NCI-H146 treated with DMSO at 0.1 percent for 48 hours (cell line): ENCODE results near the gene UBL7.
"Not testable (repeated sequence)": the region's sequence is repeated elsewhere in the genome, so short reads cannot be mapped to it uniquely, and the experiment has no call there.

Experiments
- DNase-seq: peaks from one replicate; lab custom pipeline; 2025; ENCODE audit not compliant: unreplicated experiment; lab: John Stamatoyannopoulos, UW

Gene UBL7

GRCh38 chr15:74464216-74464615, 3.3 kb upstream of the UBL7 start:
- no peak for DNase-seq

DNA sequence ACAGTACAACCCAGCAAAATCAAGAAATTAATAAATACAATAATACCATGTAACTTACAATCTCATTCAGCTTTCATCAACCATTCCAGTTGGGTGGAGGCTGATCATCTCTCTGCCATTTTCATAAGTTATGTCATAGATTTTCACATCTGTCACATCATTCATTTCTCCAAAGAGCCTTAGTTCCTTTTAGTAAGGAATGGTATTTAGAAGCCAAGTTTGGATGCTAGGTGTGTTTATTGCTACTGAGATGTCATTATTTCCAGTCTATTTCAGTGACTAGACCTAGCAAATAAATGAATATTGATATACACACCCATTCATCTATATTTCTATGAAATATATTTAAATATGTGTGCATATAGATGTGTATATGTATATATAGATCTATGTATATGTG, 2.7 kb upstream of the UBL7 start:
- DNase-seq, result no peak

DNA sequence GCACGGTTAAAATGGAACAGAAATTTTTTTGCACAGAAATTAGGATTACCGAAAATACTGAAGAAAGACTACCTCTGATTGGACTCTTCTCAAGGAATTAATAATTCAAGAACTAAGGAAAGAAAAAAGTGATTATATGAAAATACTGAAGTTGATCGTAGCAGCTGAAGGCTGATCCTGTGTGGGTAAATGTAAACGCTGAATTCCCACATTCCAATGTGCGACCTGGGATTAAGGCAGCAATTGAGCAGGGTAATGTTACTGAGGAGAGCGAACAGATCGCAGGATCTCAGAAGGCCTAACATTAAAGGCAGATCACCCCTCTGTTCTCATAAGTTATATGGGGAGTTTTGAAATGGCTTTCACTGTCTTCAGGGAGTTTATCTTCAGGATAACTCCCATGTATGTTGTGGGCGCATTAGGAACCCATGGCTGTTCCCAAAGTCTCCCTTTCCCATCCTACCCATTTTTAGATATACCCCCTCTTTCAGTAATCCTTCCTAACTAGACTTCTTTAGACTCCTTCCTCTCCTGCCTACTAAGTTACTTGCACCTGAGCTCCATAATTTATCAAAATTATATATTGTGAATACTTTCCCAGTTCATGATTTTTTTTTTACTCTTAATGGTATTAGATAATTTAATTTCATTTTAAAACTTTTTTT, 1.0 kb upstream of the UBL7 start:
- no peak for DNase-seq

- DNase-seq, result no peak
These were observed 662 bp downstream of the UBL7 start for GRCh38 chr15:74460298-74460697.

- not testable (repeated sequence) for DNase-seq
These were observed 1.2 kb downstream of the UBL7 start for GRCh38 chr15:74459798-74460197.

DNA sequence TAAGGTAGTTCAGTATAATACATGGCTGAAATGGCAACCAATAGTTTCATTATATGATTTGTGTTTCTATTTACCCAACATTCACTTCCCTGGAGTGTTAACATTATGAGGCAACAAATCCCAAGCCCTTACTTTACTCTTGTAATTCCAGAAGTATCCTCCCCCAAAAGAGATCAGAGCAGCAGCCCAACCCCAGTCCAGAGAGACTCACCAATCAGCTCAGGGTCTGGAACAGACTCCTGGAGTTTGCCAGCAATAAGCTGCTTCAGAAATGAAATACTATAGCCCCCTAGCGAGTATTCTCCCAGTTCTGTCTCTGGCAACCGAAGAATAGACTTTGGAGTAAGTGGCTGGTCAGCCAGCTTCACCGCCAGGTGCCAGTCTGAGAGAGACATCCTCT, 2.5 kb downstream of the UBL7 start:
- DNase-seq, result no peak

DNA sequence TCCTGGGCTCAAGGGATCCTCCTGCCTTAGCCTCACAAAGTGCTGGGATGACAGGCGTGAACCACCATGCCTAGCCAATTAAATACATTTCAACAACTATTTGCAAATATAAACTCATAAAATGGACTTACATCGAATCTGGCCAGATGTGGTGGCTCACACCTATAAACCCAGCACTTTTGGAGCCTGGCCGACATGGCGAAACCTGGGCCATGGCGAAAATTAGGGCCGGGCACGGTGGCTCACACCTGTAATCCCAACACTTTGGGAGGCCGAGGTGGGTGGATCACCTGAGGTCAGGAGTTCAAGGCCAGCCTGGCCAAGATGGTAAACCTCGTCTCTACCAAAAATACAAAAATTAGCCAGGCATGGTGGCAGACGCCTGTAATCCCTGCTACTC, 3.9 kb downstream of the UBL7 start:
- not testable (repeated sequence) for DNase-seq

- DNase-seq, result no peak
These were observed 6.0 kb downstream of the UBL7 start for GRCh38 chr15:74454764-74455500.

- DNase-seq, result no peak
These were observed 6.8 kb downstream of the UBL7 start for GRCh38 chr15:74453925-74454763.

GRCh38 chr15:74451861-74452835, 8.8 kb downstream of the UBL7 start:
- DNase-seq, result no peak

DNA sequence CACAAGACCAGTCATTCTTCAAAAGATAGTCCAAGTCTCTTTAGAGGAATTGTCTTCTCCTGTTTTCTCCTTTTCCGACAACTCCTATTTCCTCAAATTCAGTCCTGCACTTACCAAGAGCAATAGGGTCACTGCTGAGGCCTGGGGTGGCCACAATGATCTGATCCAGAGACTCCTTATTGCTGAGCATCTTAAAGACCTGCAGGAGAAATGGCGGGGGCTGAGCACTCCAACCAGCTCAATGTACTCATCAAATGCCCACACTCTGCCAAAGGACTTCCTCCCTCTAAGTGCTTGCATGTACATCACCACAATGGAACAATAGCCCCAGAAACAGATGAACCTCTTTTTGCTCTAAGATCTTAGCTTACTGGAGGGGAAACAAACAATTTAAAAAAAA, 9.6 kb downstream of the UBL7 start:
- DNase-seq, result no peak

GRCh38 chr15:74449643-74450205, 11.2 kb downstream of the UBL7 start:
- no peak for DNase-seq

- no peak for DNase-seq
These were observed 11.9 kb downstream of the UBL7 start for GRCh38 chr15:74449095-74449494.

- no peak for DNase-seq
These were observed 14.9 kb downstream of the UBL7 start for GRCh38 chr15:74445816-74446763.

DNA sequence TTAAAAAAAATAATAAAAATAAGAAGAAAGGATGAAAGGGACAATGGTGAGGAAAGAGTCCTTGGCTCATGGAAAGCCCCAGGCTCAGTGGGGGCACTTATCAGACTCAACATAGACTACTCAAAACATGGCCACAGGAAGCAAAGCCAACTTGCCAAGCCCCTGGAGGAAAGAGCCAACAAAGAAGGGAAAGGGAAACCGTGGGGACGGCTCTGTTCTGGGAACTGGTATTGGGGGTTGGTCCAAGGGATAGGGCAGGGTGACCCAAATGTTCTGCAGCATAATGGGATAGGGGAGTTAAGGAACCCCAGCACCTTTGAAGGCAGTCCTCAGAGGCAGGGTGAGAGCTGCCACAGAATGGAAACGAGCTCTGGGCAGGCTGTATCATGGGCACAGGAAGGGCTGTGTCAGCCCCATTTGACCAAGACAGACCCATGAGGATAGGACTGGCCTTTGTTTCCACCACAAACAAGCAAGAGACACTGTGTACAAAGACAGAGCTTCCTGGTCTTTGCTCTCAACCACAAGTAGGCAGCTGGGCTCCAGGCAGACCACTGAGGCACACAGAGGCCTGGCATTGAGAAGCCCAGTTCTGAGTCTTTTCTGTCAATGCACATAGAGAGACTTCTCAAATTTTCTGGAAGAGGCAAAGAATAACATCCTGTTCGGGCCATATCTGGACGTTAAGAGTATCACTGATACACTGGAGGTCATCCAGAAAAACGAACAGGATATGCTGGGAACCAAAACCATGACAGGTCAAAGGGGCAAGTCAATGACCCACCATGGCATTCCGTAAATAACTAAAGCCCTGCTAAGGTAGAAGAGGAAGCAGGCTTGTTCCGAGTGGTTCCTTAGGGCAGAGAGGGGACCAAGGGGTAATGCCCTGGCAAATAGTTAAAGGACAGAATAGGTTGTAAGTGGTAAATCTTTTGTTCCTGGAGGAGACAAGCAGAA, 16.6 kb downstream of the UBL7 start:
- no peak for DNase-seq

- no peak for DNase-seq
These were observed 17.7 kb downstream of the UBL7 start for GRCh38 chr15:74443100-74443909.

- DNase-seq, result no peak
These were observed 18.4 kb downstream of the UBL7 start for GRCh38 chr15:74442604-74443003.
